ENCODE data around the gene CCDC183. TPM values are rescaled to one million over a fixed set of nuclear protein-coding genes. Genes with fewer than 3 reads are reported as not detected.
A peak's percentile ranks its signal among the peaks of the same experiment; 100 is the strongest.

CCDC183 gene
- total RNA-seq (1 to 10 TPM; 2.3 to 2.5 TPM), polyA plus RNA-seq (under 1 TPM; 0.64 to 0.90 TPM)

GRCh38 chr9:136796238-136796774 is at the start of gene CCDC183:
CCDC183 (plus strand) TSS chr9:136796338; CDS start chr9:136796398, 60 bp downstream.
- DNase-seq, result no peak
- Histone ChIP-seq H3K4me1 (ENCODE audit: insufficient read depth, low read length) (peaks cover 40% of the 10 kb centered on the region), H3K9me3 (ENCODE audit: control insufficient read depth in 1 of 2, low read length in 2 of 2) (no peaks in the 10 kb centered on the region), H3K36me3 (ENCODE audit: insufficient read depth, low read length) (peaks cover 14% of the 10 kb centered on the region), H3K4me3 (ENCODE audit: low read length in 2 of 2) (no peak within 1 kb of the TSS), H3K27ac (ENCODE audit: low read depth, low read length) (no peak within 1 kb of the TSS), H3K27me3 (ENCODE audit: insufficient read depth, low read length) (no peaks in the 10 kb centered on the region)
- Mint-ChIP-seq H3K27ac (peak within 1 kb of the TSS in 1 of 7 donors; percentile 2), H3K9me3 (no peaks in the 10 kb centered on the region), H3K4me1 (peaks cover 14 to 42% (median 29%) of the 10 kb centered on the region in 4 donors), H3K36me3 (peaks cover 0 to 4% of the 10 kb centered on the region in 2 donors), H3K27me3 (peaks cover 1% of the 10 kb centered on the region in 2 donors), H3K4me3 (peak within 1 kb of the TSS in 1 of 8 donors; percentile 30)
- ChIA-PET CTCF (ENCODE audit: partially characterized antibody) (interaction anchor here (0.6 kb wide), 1 partner anchor 465 kb away, joined by 4 read pairs; no protein-coding TSS in a partner anchor), POLR2A (ENCODE audit: partially characterized antibody) (interaction anchor here (0.7 kb wide), 1 partner anchor 12 kb away, joined by 3 read pairs; the partner anchor contains the start of gene RABL6)
- intact Hi-C loops (cut with micrococcal nuclease), result no loop called here

- Mint-ChIP-seq H3K4me1 (peaks cover 0 to 3% (median 0%) of the 10 kb centered on the region in 4 donors), H3K4me3 (no peak overlapping the region), H3K36me3 (no peaks in the 10 kb centered on the region), H3K9me3 (peaks cover under 1 to 9% (median 5%) of the 10 kb centered on the region in 8 donors), H3K27ac (no peak overlapping the region), H3K27me3 (peaks cover under 1 to 3% of the 10 kb centered on the region in 2 donors)
- Histone ChIP-seq H3K4me3 (ENCODE audit: low read length in 2 of 2) (no peak overlapping the region), H3K27me3 (ENCODE audit: insufficient read depth, low read length) (no peaks in the 10 kb centered on the region), H3K36me3 (ENCODE audit: insufficient read depth, low read length) (no peaks in the 10 kb centered on the region), H3K27ac (ENCODE audit: low read depth, low read length) (no peak overlapping the region), H3K4me1 (ENCODE audit: insufficient read depth, low read length) (peaks cover 6% of the 10 kb centered on the region), H3K9me3 (ENCODE audit: control insufficient read depth in 1 of 2, low read length in 2 of 2) (no peaks in the 10 kb centered on the region)
- CTCF ChIA-PET (ENCODE audit: partially characterized antibody), result no interaction called here
- POLR2A ChIA-PET (ENCODE audit: partially characterized antibody), result no interaction called here
- DNase-seq, result peak in 1 of 5 donors; percentile 31
- intact Hi-C loops (cut with micrococcal nuclease), result no loop called here
Observed at GRCh38 chr9:136746621-136747020, 49.5 kb upstream of the CCDC183 start.

- peaks cover 0 to 2% of the 10 kb centered on the region in 2 donors for H3K36me3 Mint-ChIP-seq
- Histone ChIP-seq H3K27me3 (ENCODE audit: insufficient read depth, low read length) (no peaks in the 10 kb centered on the region), H3K4me3 (ENCODE audit: low read length in 2 of 2) (no peak overlapping the region), H3K36me3 (ENCODE audit: insufficient read depth, low read length) (no peaks in the 10 kb centered on the region), H3K27ac (ENCODE audit: low read depth, low read length) (no peak overlapping the region), H3K9me3 (ENCODE audit: control insufficient read depth in 1 of 2, low read length in 2 of 2) (peaks cover 0 to 6% of the 10 kb centered on the region in 2 donors), H3K4me1 (ENCODE audit: insufficient read depth, low read length) (no peaks in the 10 kb centered on the region)
- ChIA-PET POLR2A (ENCODE audit: partially characterized antibody) (no interaction called here), CTCF (ENCODE audit: partially characterized antibody) (no interaction called here)
- DNase-seq, result peak in 1 of 5 donors; percentile 36
- peaks cover 3% of the 10 kb centered on the region in 2 donors for H3K27me3 Mint-ChIP-seq
- no peak overlapping the region for H3K4me3 Mint-ChIP-seq
- intact Hi-C loops (cut with micrococcal nuclease), result no loop called here
- peaks cover 3 to 17% (median 13%) of the 10 kb centered on the region in 8 donors for H3K9me3 Mint-ChIP-seq
- no peak overlapping the region for H3K27ac Mint-ChIP-seq
- H3K4me1 Mint-ChIP-seq, result no peaks in the 10 kb centered on the region
Observed at GRCh38 chr9:136747161-136748060, 48.7 kb upstream of the CCDC183 start.

- ChIA-PET POLR2A (ENCODE audit: partially characterized antibody) (no interaction called here), CTCF (ENCODE audit: partially characterized antibody) (no interaction called here)
- Mint-ChIP-seq H3K27ac (no peak within 1 kb of the TSS), H3K9me3 (peaks cover 3 to 23% (median 17%) of the 10 kb centered on the region in 8 donors), H3K4me1 (no peaks in the 10 kb centered on the region), H3K36me3 (peaks cover 0 to 4% of the 10 kb centered on the region in 2 donors), H3K4me3 (no peak within 1 kb of the TSS), H3K27me3 (peaks cover 3 to 4% of the 10 kb centered on the region in 2 donors)
- no peak within 1 kb of the TSS for H3K4me3 ChIP-seq (ENCODE audit: low read length in 2 of 2)
- peaks cover 0 to 6% of the 10 kb centered on the region in 2 donors for H3K9me3 ChIP-seq (ENCODE audit: control insufficient read depth in 1 of 2, low read length in 2 of 2)
- no peaks in the 10 kb centered on the region for H3K4me1 ChIP-seq (ENCODE audit: insufficient read depth, low read length)
- no peaks in the 10 kb centered on the region for H3K27me3 ChIP-seq (ENCODE audit: insufficient read depth, low read length)
- peak in 1 of 5 donors; percentile 9 for DNase-seq
- intact Hi-C loops (cut with micrococcal nuclease), result no loop called here
- H3K36me3 ChIP-seq (ENCODE audit: insufficient read depth, low read length), result no peaks in the 10 kb centered on the region
- H3K27ac ChIP-seq (ENCODE audit: low read depth, low read length), result no peak within 1 kb of the TSS
Observed at GRCh38 chr9:136748201-136748600, 47.9 kb upstream of the CCDC183 start, which contains the start of gene LCN6. LCN6 (minus strand) TSS chr9:136748525; CDS start chr9:136748483, 42 bp downstream.

- CTCF ChIA-PET (ENCODE audit: partially characterized antibody), result interaction anchor here (1.0 kb wide), 1 partner anchor 10 kb away, joined by 3 read pairs; the partner anchor contains the start of gene LCN8
- peak in 1 of 5 donors; percentile 13 for DNase-seq
Observed at GRCh38 chr9:136748666-136749611, 47.2 kb upstream of the CCDC183 start.

GRCh38 chr9:136750526-136750925 is 45.6 kb upstream of the CCDC183 start:
- Mint-ChIP-seq H3K27ac (no peak overlapping the region), H3K4me3 (no peak overlapping the region), H3K36me3 (peaks cover 0 to 4% of the 10 kb centered on the region in 2 donors), H3K27me3 (peaks cover 3 to 6% of the 10 kb centered on the region in 2 donors), H3K4me1 (no peaks in the 10 kb centered on the region), H3K9me3 (peaks cover 3 to 24% (median 18%) of the 10 kb centered on the region in 8 donors)
- Histone ChIP-seq H3K27ac (ENCODE audit: low read depth, low read length) (no peak overlapping the region), H3K4me3 (ENCODE audit: low read length in 2 of 2) (no peak overlapping the region), H3K9me3 (ENCODE audit: control insufficient read depth in 1 of 2, low read length in 2 of 2) (peaks cover 0 to 6% of the 10 kb centered on the region in 2 donors), H3K4me1 (ENCODE audit: insufficient read depth, low read length) (no peaks in the 10 kb centered on the region), H3K36me3 (ENCODE audit: insufficient read depth, low read length) (no peaks in the 10 kb centered on the region), H3K27me3 (ENCODE audit: insufficient read depth, low read length) (no peaks in the 10 kb centered on the region)
- POLR2A ChIA-PET (ENCODE audit: partially characterized antibody), result no interaction called here
- no peak for DNase-seq
- CTCF ChIA-PET (ENCODE audit: partially characterized antibody), result no interaction called here
- intact Hi-C loops (cut with micrococcal nuclease), result no loop called here

More at GRCh38 chr9:136748666-136749611, 47.2 kb upstream of the CCDC183 start:
- H3K9me3 Mint-ChIP-seq, result peaks cover 3 to 23% (median 17%) of the 10 kb centered on the region in 8 donors
- Histone ChIP-seq H3K4me3 (ENCODE audit: low read length in 2 of 2) (no peak overlapping the region), H3K4me1 (ENCODE audit: insufficient read depth, low read length) (no peaks in the 10 kb centered on the region), H3K27me3 (ENCODE audit: insufficient read depth, low read length) (no peaks in the 10 kb centered on the region), H3K9me3 (ENCODE audit: control insufficient read depth in 1 of 2, low read length in 2 of 2) (peaks cover 0 to 6% of the 10 kb centered on the region in 2 donors), H3K27ac (ENCODE audit: low read depth, low read length) (no peak overlapping the region), H3K36me3 (ENCODE audit: insufficient read depth, low read length) (no peaks in the 10 kb centered on the region)
- POLR2A ChIA-PET (ENCODE audit: partially characterized antibody), result no interaction called here
- H3K4me1 Mint-ChIP-seq, result no peaks in the 10 kb centered on the region
- H3K27ac Mint-ChIP-seq, result no peak overlapping the region
- peaks cover 0 to 4% of the 10 kb centered on the region in 2 donors for H3K36me3 Mint-ChIP-seq
- no peak overlapping the region for H3K4me3 Mint-ChIP-seq
- intact Hi-C loops (cut with micrococcal nuclease), result no loop called here
- H3K27me3 Mint-ChIP-seq, result peaks cover 3 to 4% of the 10 kb centered on the region in 2 donors
